HepG2 (cell line): ENCODE results near the gene KARS1. TPM values are rescaled to one million over a fixed set of nuclear protein-coding genes. Genes with fewer than 3 reads are reported as not detected.

ENCODE experiments used
- BCL3 ChIP-seq: sonication (generic); formaldehyde crosslinking; IDR thresholded peaks from 2 replicates; pipeline ENCODE4 v1.5.1; 2020; ENCODE audit warnings: mild to moderate bottlenecking, missing genetic modification reagents, moderate library complexity
- NFRKB ChIP-seq: fragments of 450-650 bp; IDR thresholded peaks from 2 replicates; pipeline ENCODE4 v1.6.1; 2017
- PLRG1 ChIP-seq: fragments of 450-650 bp; conservative IDR thresholded peaks from 2 replicates; pipeline ENCODE4 v1.6.1; 2016
- ZBTB7B ChIP-seq: sonication (generic); formaldehyde crosslinking; IDR thresholded peaks from 2 replicates; pipeline ENCODE4 v1.4.0; 2020; ENCODE audit warnings: missing genetic modification reagents
- ZFP62 ChIP-seq: sonication (generic); formaldehyde crosslinking; IDR thresholded peaks from 2 replicates; pipeline ENCODE4 v1.4.0; 2020; ENCODE audit warnings: missing genetic modification reagents
- ZNF101 ChIP-seq: sonication (generic); formaldehyde crosslinking; IDR thresholded peaks from 2 replicates; pipeline ENCODE4 v1.4.0; 2020; ENCODE audit warnings: mild to moderate bottlenecking, low read depth, missing genetic modification reagents, borderline replicate concordance
- ZNF138 ChIP-seq: sonication (generic); formaldehyde crosslinking; IDR thresholded peaks from 2 replicates; pipeline ENCODE4 v1.5.0; 2020; ENCODE audit warnings: mild to moderate bottlenecking, low read depth, missing genetic modification reagents
- ZNF281 ChIP-seq: sonication (generic); formaldehyde crosslinking; IDR thresholded peaks from 2 replicates; pipeline ENCODE4 v1.4.0; 2020; ENCODE audit warnings: missing genetic modification reagents, borderline replicate concordance
- ZNF414 ChIP-seq: sonication (generic); formaldehyde crosslinking; IDR thresholded peaks from 2 replicates; pipeline ENCODE4 v1.5.0; 2020; ENCODE audit warnings: missing genetic modification reagents
- ZNF646 ChIP-seq: sonication (generic); formaldehyde crosslinking; IDR thresholded peaks from 2 replicates; pipeline ENCODE4 v1.9.0; 2021; ENCODE audit warnings: mild to moderate bottlenecking, missing genetic modification reagents
- ZNF710 ChIP-seq: sonication (generic); formaldehyde crosslinking; IDR thresholded peaks from 2 replicates; pipeline ENCODE4 v1.5.0; 2020; ENCODE audit warnings: mild to moderate bottlenecking, missing genetic modification reagents, borderline replicate concordance
- polyA plus RNA-seq, 8 experiments: library from polyadenylated mRNA; depleted of rRNA in 3 of 8; stranded (reverse) in 7 of 8; unstranded in 1 of 8; fragments of >200 nt; fragmentation: Illumina TruSeq in 4 of 8; extraction: Trizol in 4 of 8; gene quantifications; 2 replicates each; pipeline versions ENCODE4 v1.2.1 to v1.2.3, GENCODE V29; 2011 to 2016; ENCODE audit warnings: low read depth in 4 of 8, missing spikeins in 1 of 8, mixed read lengths in 1 of 8; ENCODE audit not compliant: insufficient read depth in 1 of 8
- total RNA-seq, 5 experiments: library from RNA; depleted of rRNA; stranded (reverse); fragments of >200 nt; fragmentation: Illumina TruSeq; extraction: Trizol; gene quantifications; 2 replicates each; pipeline ENCODE4 v1.2.3, GENCODE V29; 2016; ENCODE audit warnings: low read depth in 1 of 5
- TF ChIP-seq, protein P1 (sequence below): sonication (generic); formaldehyde crosslinking; conservative IDR thresholded peaks from 2 replicates; pipeline ENCODE4 v1.4.0; 2020; ENCODE audit warnings: missing genetic modification reagents

Gene KARS1
- total and polyA plus RNA-seq, 2 of the 13 experiments (the other 11 are each of a cell fraction or from before 2014, with no cell fraction given): 141 to 276 TPM

DNA sequence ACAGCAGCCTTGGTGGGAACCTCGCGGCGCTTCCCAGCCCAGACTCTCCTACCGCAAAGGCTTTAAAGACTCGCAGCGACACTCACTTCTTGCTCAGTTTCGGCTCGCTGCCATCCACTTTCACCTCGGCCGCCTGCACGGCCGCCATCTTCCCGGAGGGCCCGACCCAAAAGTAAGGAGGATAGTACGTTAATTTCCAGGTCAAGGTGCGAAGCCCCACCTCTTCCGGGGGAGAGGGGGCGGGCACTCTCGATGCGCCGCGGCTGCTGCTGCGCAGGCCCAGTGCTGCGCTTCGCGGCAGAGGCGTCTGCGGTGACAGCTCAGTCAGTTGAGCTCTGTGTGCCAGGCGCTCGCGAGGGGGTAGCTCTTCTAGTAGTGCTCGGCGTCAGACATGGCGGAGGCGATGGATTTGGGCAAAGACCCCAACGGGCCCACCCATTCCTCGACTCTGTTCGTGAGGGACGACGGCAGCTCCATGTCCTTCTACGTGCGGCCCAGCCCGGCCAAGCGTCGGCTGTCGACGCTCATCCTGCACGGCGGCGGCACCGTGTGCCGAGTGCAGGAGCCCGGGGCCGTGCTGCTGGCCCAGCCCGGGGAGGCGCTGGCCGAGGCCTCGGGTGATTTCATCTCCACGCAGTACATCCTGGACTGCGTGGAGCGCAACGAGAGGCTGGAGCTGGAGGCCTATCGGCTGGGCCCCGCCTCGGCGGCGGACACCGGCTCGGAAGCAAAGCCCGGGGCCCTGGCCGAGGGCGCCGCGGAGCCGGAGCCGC, at the start of gene KARS1, which contains the start of gene TERF2IP (continued):
- TF ChIP-seq ZNF281: no peak
- no peak for TF ChIP-seq ZFP62
- no peak for TF ChIP-seq PLRG1
- TF ChIP-seq, protein P1, sequence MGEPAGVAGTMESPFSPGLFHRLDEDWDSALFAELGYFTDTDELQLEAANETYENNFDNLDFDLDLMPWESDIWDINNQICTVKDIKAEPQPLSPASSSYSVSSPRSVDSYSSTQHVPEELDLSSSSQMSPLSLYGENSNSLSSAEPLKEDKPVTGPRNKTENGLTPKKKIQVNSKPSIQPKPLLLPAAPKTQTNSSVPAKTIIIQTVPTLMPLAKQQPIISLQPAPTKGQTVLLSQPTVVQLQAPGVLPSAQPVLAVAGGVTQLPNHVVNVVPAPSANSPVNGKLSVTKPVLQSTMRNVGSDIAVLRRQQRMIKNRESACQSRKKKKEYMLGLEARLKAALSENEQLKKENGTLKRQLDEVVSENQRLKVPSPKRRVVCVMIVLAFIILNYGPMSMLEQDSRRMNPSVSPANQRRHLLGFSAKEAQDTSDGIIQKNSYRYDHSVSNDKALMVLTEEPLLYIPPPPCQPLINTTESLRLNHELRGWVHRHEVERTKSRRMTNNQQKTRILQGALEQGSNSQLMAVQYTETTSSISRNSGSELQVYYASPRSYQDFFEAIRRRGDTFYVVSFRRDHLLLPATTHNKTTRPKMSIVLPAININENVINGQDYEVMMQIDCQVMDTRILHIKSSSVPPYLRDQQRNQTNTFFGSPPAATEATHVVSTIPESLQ (CRISPR knock-in tag): 0 out of 2 replicates have a peak, but pooled peaks have one; percentile 25
- peak; percentile 69; the same call in 1 of the 2 replicates for TF ChIP-seq ZNF414 (CRISPR knock-in tag)
- 0 out of 2 replicates have a peak, but pooled peaks have one; percentile 54 for TF ChIP-seq BCL3 (CRISPR knock-in tag)
- no peak for TF ChIP-seq NFRKB
- no peak for TF ChIP-seq ZNF646
- 0 out of 2 replicates have a peak, but pooled peaks have one; percentile 31 for TF ChIP-seq ZNF138
- TF ChIP-seq ZNF101: no peak
- peak; percentile 72; the same call in 1 of the 2 replicates for TF ChIP-seq ZNF710 (CRISPR knock-in tag)
- no peak for TF ChIP-seq ZBTB7B (CRISPR knock-in tag)
